ENCODE data around the gene SLK. TPM values are rescaled to one million over a fixed set of nuclear protein-coding genes. Genes with fewer than 3 reads are reported as not detected.

SLK gene
- 43.1 and 55.2 TPM in 2 replicates for total RNA-seq

DNA sequence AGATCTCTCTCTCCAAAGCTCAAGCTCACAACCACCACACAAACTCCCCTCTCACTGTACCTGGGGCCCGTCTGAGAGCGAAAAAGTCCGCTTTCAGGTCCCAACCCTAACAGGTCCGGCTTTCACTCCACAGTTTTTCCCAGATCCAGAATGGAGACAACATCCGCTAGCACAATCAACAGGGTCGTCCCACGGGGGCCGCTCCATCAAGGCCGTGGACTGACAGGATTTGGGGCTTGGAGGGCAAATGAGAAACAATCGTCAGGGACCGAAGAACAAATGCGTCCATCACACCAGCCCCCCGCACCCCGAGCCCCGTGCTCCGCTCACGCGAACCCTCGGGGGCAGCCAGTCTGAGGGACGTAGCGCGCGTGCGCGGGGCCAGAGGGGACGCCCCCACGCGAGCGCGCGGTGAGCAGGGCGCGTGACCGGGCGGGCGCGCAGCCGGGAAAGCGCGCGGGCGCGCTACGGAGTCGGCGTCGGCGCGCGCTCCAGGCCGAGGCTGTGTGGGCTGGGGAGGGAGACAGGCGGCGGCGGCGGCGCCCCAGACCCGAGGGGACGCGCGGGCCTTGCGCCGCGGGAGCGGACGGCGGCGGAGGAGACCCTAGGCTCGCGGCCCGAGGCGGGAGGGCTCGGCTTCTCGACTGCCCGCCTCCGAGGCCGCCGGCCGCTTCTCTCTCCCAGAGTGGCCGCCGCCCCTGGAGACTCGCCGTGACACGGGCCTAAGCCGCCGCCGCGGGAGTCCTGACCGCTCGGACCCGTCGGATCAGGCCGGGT lies at the start of gene SLK:
SLK (plus strand) TSS at position 470 of the 777 bp plus-strand sequence. CDS start 606 bp downstream, outside the sequence.

DNA sequence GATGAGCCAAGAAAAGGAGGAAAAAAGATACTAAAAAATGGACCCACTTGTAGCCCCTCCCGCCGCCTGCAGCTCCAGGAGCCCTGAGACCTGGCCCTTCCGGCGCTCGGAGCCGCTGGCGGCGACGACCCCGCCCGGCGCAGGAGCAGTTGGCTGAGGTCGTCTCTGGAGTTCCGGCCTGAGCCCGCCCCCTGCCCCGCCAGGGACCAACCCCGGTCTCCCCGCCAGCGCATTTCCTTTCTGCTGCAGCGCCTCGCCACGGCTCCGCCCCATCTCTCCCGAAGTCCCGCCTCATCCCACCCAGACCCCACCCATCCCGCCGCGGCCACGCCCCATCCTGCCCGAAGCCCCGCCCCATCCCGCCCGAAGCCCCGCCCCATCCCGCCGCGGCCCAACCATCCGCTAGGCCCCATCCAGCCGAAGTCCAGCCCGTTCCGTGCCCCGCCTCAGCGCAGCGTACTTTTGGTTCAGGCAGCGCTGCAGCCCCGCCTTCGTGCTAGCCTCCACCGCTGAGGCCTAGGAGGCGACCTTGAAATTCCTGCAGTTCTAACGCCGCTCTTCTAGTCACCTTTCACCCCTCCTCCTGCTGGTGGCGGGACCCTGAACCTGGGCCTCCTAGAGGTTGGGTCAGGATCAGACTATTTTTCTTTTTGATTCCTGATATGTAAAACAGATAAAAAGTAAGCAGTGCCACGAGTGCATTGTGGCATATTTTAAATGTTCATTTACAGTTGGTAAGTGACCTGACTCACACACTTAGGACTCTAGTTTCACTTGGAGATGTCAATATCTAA lies 48.7 kb upstream of the SLK start, which contains the start of gene STN1:
STN1 (minus strand) TSS at position 132 of the 794 bp plus-strand sequence. CDS start 590 bp downstream, outside the sequence.

Other genes starting within 250 kb of the SLK start
- 77.4 and 113 TPM in 2 replicates for gene SH3PXD2A, start 111.6 kb upstream of the SLK start, total RNA-seq
- 36.8 and 37.9 TPM in 2 replicates for gene STN1, start 49.0 kb upstream of the SLK start, total RNA-seq
- 0.30 and 3.1 TPM in 2 replicates for gene COL17A1, start 118.7 kb downstream of the SLK start, total RNA-seq
- gene SFR1, start 155.0 kb downstream of the SLK start, total RNA-seq: 7.4 and 18.7 TPM in 2 replicates